SK-N-SH (cell line): Measurements from ENCODE around the gene CTSF.

Experiments
- CTCF ChIP-seq: fragments of 200-600 bp; sonication (generic); IDR thresholded peaks from 2 replicates; pipeline ENCODE4 v1.6.1; 2017; ENCODE audit warnings: antibody characterized with exemption, mild to moderate bottlenecking, moderate library complexity
- POLR2AphosphoS5 ChIP-seq: IDR thresholded peaks from 2 replicates; pipeline ENCODE4 v1.6.1; 2012; ENCODE audit warnings: low read depth, low read length

DNA sequence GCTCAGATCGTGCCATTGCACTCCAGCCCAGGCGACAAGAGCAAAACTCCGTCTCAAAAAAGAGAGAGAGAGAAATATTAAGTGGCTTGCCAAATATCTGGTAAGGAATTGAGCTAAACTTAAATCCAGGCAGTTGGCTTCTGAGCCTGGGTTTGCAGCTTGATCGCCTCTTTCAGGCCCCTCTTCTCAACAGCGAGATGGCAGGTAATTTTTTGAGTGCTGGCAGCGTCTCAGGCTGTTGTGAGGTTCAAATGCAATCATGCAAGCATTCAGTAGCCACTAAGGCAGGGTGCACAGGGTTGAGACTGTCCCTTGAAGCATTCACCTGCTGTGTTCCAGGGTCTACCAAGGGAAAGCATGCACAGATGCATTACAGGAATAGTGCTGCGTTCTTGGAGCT, 670 bp upstream of the CTSF start:
- no peak for TF ChIP-seq POLR2AphosphoS5
- no peak for TF ChIP-seq CTCF
